ENCODE results near the gene CSTF1. TPM values are rescaled to one million over a fixed set of nuclear protein-coding genes. Genes with fewer than 3 reads are reported as not detected.
"Not testable (repeated sequence)": the region's sequence is repeated elsewhere in the genome, so short reads cannot be mapped to it uniquely, and the experiment has no call there.

The CSTF1 gene
- total RNA-seq, 1 donor from 2014 or later = 21.2 TPM

DNA sequence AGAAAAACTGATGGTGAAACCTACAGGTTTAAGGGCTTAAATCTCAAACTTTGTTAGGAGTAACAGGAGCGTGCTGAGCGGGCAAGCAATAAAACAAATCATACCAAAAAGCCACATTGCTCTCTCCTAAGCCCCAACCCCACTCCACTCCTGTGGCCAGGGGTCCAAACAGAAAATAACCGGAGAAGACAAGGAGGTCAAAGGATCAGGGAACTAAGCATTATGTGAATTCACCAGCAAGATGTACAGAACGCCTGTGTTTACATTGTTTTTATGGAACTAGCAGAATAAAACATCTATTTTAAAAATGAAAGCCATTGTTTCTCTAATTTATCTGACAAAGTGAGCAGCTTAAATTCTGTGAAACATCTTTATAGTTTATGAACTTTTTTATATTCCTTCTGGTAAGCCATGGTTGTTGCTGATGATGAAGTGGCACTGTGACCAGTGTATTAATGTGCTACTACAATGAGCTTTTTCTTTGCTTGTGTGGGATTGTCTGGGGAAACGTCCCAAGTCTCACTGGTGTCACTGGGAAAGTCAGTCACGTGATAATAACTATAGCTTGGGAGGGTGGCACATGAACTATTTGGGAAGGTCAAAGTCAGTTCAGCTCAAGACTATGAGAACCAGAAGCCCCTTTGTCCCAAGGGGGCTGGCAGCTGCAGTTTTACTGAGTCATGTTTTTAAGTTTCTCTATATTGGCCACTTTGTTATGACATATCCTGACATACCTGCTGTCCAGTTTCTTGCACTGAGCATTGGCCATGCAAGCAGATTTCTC, 23.9 kb upstream of the CSTF1 start:
- DNase-seq (ENCODE audit: low spot score) = no peak

DNA sequence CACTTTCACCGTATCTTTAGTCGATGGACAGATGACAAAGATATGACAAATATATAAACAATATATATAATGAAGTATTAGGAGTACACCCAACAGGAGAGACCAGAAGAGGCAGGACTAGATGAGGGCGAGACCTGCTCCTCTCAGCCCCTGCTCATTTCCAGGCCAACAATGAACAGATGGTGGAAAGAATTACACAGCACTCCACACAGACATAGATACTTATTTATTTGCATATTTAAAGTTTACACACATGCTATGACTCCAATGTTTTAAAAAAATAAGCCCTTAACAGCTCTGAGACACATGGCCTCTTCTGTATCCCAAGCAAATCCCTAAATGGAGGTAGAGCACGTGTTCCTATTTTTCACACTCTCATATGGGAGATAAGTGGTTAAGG, 23.3 kb upstream of the CSTF1 start:
- DNase-seq (ENCODE audit: low spot score) = no peak

DNA sequence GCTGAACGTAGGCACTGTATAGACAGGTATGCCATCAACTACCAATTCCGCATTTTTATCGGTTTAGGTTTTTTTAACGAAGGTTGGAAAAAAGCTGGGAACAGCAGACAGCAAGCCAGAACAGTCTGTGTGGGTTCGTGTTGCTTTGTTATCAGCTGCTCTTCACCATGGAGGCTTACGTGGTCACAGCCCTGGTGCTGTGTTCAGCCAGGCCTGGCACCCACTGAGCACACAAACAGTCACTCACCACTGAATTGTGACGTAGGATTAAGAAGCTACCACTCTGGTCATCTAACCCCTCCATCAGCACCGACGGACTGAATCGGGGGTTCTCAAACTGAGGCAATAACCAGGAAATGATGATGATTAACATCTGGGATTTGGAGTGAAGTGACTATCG, 20.5 kb upstream of the CSTF1 start:
- DNase-seq (ENCODE audit: low spot score) = no peak

DNA sequence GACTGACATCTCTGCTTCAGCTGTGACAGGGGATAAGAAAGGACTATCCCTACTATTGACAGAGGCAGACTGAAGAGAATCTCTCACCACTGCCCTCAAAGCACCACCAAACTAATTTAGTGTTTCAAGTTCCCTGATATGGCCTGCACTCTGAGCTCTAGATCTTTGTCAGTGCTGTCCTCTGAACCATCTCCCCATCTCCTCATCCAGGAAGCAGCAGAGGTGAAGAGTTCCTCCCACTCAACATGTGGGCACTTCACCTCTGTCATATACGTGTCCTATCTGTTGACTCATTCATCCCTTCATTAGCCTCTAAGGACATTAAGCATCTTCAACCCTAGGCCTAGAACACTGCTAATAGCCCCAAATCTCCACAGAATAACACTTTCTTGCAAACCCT, 19.6 kb upstream of the CSTF1 start:
- DNase-seq (ENCODE audit: low spot score) = no peak

DNA sequence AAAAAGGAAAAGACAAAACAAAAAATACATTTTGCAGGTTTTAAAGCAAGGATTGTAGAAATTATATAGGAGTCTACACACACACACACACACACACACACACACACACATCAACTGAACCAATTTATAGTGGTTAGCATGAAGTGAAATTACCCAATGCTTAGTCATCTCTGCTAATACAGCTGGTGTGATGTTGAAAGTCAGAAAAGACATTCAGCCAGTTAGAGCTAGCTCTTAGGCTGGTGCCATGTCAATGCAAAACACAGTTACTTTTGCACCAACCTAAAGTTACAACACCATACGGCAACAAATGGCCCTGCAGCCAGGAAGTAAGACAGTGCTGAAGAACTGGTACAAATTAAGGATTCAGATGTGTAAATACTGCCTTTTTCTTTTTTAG, 18.5 kb upstream of the CSTF1 start:
- no peak for DNase-seq (ENCODE audit: low spot score)

DNA sequence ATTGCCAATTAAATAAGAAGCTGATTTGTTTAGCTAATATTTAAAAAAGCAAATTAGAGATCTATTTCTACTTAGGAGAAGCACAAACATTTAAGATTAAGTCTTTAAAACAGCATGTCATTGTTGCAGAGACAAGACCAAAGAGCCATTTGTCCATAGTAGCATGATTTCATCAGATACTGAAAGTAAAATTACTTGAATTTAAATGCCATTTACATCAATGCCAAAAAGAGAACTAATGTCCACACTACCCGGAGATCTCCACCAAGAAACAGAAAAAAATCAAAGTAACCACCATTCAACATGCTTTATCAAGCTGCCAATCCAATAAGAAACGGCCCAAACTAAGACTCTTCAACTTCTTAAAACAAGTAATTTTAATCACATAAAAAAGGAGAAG, 16.1 kb upstream of the CSTF1 start:
- DNase-seq (ENCODE audit: low spot score) = no peak

DNA sequence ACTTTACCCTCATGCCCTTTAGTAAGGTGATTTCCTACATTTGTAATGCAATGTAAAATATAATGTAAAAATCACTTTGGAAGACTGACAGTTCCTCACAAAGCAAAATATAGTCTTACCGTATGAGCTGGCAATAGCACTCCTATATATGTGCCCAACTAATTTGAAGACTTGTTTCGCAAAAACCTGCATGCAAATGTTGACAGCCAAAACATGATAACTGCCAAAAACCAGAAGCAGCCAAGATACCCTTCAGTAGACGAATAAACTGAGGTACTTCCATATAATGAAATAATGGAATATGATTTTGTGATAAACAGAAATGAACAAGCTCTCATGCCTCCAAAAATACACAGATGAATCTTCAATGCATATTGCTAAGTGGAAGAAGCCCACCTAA, 14.1 kb upstream of the CSTF1 start:
- no peak for DNase-seq (ENCODE audit: low spot score)

DNA sequence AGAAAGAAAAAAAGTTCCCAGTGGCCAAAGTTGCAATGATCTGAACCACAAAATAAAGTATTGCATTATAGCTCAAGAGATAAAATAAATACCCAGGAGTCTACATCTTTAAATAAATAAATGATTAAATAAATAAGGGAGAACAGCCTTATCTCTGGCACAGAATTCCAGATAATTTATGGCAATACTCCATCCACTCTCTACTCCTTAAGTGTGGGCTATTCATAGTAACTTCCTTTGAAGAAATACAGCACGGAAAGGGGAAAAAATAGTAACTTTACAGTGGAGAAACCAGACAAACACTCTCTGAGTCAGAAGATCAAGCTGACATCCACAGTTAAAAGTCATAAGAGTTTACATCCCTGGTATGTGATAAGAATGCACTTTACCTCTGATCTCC, 12.1 kb upstream of the CSTF1 start:
- no peak for DNase-seq (ENCODE audit: low spot score)

DNA sequence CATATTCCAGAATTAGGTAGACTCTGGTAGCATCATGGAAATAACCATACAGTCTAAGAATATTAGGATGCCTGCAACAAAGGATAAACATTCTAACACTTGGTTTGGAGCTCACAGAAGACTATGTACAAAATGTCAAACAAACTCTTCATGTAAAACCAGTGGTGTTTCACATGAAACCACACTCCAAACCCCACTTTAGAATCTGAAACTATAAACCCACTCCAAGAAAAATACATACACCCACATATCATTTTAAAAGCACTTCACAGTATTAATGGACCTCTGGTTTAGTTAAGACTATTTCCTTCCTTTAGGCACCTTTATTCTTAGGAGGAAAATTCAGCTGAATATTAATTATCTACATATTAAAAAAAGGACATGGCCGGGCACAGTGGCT, 10.9 kb upstream of the CSTF1 start:
- DNase-seq (ENCODE audit: low spot score) = no peak

DNA sequence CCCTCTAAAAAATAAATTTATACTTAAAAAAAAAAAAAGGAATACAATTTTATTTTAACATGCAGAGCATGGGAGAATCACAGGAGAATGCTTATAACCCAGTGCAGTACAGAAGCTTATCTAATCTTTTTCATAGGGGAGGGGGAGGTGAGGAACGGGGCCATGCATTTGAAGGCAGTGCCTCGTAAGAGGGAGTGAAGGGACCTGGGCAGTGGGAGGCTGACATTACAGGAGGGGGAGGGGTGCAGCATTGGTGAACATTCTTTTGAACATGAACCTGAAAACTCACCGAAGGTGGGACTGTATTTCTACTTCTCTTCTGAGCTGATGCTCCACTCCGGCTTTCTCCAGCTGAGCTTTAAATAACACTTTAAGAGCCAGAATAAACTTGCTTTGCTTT, 9.7 kb upstream of the CSTF1 start:
- DNase-seq (ENCODE audit: low spot score) = no peak

DNA sequence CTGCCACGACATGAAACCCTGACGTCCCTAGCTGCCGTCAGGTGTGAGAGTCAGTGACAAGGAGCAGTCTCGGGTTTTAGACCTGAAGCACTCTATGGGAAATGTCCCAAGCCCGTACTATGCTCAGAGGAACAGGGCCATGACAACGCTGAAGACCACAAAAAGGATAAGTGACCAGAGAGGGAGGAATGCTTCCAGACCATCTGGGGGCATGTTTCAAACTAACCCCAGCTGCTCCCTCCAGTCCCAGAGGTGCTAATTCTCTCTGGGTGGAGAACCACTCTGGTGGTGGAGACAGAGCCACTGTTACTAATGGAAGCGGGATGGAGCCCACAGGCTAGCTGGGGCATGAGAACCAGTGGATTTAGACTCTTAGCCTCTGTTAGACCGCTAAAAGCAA, 9.1 kb upstream of the CSTF1 start:
- DNase-seq (ENCODE audit: low spot score) = no peak

DNA sequence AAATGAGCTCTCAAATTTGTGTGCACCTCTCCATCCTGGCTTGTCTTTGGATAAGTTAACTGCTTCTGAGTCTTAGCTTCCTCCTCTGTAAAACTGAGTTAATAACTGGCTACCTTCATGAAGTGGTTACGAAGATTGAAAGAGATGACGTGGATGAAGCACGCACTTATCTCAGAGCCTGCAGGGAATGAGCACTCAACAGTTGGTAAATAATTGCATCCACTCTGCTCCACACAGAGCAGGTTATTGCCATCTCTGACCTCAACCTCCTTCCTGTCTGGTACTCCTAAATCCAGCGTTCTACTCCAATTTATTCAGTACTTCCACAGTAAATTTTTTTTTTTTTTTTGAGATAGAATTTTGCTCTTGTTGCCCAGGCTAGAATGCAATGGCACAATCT, 7.3 kb upstream of the CSTF1 start:
- DNase-seq (ENCODE audit: low spot score) = no peak

DNA sequence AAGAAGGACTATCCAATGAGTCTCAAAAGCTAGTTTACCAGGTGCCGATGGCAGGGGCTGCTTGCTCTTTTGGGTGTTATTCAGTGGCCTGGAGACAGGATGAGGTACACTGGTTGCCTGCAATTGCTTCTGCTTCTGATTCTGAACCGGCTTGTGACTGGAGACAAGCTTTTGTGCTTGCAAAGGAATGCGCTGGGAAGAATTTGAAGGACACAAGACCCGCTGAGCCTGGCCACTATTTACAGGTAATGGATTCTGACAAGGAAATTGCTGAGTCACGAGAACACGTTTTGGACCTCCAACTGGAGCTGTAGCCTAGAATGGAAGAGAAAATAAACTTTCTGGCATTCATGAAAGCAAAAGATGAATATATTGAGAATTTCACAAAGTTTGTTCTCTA, 6.2 kb upstream of the CSTF1 start:
- no peak for DNase-seq (ENCODE audit: low spot score)

DNA sequence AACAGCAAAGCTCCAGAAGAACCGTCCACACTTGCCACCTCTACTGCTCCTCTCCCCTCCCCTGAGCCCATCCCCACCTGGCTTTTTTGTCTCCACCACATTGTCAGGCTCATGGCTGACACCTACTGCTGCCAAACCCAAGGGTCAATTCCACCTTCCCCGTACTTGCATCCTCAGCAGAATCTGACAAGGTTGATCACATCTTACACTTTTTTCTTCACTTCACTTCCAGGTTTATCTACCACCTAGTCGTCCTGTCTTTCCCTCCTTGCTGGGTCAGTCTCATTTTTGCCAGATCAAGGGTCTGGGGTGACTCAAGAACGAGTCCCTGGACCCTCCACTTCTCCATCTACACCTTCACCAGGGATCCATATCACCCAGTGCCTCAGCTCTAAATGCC, 3.6 kb upstream of the CSTF1 start:
- DNase-seq (ENCODE audit: low spot score) = no peak

DNA sequence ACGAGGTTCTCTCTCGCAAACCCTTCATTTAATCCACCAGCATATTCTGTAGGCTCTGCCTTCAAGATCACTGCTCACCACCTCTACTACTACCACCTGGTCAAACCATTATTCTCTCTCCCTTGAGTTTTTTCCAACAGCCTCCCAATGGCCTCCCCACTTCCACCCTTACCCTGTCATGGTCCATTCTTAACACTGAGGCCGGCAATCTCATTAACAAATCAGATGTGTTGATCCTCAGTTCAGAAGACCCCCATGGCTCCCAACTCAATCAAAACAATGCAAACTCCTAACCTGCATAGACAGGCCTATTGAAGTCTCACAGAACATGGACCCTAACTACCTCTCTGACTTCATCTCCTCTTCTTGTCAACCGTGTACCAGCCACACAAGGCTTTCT, 2.6 kb upstream of the CSTF1 start:
- DNase-seq (ENCODE audit: low spot score) = no peak

DNA sequence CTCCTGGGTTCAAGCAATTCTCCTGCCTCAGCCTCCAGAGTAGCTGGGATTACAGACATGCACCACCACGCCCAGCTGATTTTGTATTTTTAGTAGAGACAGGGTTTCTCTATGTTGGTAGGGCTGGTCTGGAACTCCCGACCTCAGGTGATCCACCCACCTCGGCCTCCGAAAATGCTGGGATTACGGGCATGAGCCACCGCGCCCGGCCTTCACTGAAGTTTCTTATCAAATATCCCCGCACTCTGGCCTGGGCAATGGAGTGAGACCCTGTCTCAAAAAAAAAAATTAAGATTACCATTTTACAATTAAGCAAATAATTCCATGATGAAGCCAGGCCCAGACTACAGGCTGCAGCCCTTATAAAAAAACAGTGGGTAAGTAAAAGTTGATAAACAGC, 2.0 kb upstream of the CSTF1 start:
- not testable (repeated sequence) for DNase-seq (ENCODE audit: low spot score)

DNA sequence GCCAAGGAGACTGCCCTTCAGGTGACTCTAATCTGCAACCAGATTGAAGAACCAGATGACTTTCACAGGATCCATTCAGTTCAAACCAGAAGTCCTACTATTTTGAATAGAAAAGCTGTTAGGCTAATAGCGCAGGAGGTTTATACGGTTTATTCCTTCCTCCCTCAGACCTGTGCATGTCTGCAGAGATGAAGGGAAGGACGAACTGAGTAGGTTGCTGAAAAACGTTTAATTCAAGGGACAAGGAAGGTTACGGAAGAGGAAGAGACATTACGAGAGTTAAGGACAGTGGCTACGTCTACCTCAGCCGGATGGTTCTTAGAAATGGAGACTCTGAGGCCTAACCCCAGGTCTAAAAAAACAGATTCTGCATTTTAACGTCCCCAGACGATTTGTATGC, 1.4 kb upstream of the CSTF1 start:
- DNase-seq (ENCODE audit: low spot score) = no peak

DNA sequence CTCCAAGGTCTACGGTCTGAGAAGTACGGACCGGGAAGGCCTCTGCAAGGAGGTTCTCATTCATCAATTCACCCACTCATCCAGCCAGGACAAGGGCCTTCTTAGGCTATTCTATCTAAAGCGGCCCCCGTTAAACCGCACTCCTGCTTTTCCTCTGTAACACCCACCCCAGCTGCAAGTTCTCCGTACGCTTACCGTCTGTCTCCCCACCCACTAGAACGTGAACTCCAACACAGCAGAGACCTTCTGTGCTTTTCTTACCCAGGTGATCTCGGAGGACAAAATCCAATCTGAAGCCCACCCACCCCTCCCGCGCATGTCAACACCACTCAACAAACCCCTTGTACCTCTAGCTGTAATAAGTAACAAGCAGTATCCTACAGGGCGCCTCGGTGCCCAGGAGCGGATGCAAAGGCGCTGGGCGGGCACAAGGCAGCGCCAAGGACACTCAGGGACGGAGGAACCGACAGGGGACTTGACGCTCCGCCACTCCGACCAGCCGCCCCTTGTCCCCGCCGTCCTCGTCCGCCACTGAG, 781 bp upstream of the CSTF1 start:
- no peak for DNase-seq (ENCODE audit: low spot score)

DNA sequence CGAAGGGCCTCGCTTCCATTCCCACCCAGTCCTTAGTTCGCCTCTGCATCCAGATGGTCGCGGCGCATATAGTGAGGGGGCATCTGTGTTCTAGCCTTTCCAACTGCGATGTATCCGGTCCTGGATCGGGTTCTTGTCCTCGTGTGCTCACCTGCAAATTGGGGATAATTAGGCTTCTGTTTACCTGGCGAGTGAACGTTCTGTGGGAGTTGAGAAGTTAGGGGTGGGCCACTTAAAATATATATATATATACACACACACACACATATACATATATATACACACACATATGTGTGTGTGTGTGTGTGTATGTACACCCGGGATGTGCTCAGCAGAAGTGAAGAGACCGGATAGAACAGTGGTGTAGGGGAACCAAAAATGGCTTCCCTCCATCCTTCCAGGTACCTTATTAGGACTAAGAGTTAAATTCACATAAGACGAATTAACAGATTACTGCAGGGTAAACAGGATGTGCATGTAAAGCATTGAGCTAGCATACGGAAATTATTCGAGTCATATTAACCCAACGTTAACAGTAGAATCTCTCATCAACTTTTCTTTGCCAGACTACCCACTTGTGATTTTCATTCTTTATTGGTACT, 537 bp downstream of the CSTF1 start:
- no peak for DNase-seq (ENCODE audit: low spot score)

DNA sequence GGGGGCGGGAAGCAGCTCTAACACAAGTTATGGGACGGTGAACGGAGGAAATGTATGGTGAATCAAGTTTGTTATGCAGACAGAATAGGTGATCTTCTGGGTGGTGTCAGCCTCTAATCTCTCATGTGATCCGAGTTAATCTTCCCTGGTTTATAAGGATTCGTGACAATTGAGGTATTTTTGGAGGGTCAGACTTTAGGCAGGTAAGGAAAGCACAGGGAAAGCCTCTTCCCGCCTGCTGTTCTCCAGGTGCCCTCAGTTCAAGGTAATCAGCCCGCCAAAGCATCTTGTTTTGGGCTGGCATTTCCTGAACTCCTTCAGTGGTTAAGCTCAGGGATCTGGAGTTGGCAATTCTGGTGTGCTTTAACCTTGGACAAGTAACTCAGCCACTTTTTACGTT, 1.2 kb downstream of the CSTF1 start:
- no peak for DNase-seq (ENCODE audit: low spot score)

DNA sequence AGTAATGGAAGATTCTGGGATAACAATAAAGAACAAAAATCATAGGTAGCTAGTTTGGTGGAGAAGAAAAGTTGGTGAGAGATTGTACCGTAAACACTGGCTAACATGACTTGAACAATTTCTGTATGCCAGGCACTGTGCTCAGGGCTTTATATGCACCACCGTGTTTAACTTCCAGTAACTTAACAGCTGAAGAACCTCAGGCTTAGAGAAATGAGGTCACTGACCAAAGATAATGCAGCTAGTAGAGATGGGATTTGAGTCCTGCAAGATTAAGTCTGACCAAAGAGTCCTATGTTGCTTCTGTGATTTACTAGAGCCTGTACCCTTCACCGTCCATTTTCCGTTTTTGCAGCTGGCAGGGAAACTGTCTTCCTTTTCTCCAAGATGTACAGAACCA, 2.7 kb downstream of the CSTF1 start:
- no peak for DNase-seq (ENCODE audit: low spot score)

DNA sequence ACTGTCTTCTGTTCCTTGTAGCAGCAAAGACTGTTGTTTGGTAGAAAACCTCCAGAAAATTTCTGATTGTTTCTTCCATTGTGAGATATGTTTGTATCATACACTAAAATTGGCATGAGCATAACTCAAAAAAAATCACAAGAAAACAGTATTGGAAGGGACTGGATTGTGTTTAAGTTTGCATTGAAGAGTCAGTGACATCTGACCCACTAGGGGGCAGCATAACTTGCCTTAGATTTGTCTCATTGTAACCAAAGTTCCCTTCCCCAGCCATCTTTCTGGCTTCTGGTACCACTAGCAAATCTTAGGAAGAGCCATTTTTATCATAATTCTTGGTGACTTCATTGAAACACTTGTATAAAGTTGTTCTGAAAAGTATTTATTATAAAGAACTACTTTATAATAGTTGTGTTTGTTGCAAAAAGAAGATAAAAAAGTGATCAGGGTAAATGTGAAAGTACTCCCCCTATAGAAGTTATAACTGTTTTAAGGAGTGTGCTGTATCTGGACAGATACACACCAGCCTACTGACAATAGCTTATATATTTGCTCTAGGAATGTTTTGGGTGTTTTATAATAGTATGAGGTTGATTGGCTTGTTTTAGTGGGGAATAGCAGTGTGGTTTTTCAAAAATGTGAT, 7.7 kb downstream of the CSTF1 start:
- no peak for DNase-seq (ENCODE audit: low spot score)

DNA sequence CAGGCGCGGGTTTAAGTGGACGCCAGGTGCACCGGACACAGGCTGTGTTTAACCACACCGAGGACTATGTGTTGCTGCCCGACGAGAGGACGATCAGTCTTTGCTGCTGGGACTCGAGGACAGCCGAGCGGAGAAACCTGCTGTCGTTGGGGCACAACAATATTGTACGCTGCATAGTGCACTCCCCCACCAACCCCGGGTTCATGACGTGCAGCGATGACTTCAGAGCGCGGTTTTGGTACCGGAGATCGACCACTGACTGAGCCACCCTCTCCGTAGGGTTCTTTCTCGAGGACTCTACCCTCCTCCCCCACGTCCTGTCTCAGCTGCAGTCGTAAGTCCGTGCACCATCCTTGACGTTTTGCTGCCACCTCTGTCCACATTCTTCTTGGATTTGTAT, 11.0 kb downstream of the CSTF1 start:
- DNase-seq (ENCODE audit: low spot score) = no peak
